GM18505 (cell line): ENCODE data around the gene ANKRD62.

Experiments
- ATAC-seq: cut with Tn5 transposase; IDR thresholded peaks from one replicate; pipeline ENCODE4 v1.9.1; 2021; ENCODE audit not compliant: unreplicated experiment
- POLR2A ChIP-seq: IDR thresholded peaks from 4 replicates; pipeline ENCODE4 v1.6.1; 2011; ENCODE audit warnings: borderline replicate concordance; ENCODE audit not compliant: insufficient read depth, insufficient read length; ENCODE audit errors: extremely low read depth

ANKRD62 gene

DNA sequence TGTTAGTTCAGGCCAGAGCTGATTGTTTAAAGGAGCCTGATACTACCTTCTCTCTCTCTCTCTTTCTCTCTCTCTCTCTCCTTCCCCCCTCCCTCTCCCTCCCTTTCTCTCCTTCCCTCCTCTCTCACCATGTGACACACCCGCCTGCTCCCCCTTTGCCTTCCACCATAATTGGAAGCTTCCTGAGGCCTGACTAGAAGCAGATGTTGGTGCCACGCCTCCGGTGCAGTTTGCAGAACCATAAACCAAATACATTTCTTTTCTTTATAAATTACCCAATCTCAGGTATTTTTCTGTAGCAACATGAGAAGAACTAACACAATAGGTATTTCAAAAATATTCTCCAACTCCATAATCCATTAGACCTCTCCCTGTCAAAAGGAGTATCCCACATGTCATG lies 62.4 kb downstream of the ANKRD62 start:
- no peak for ATAC-seq
- no peak for TF ChIP-seq POLR2A

DNA sequence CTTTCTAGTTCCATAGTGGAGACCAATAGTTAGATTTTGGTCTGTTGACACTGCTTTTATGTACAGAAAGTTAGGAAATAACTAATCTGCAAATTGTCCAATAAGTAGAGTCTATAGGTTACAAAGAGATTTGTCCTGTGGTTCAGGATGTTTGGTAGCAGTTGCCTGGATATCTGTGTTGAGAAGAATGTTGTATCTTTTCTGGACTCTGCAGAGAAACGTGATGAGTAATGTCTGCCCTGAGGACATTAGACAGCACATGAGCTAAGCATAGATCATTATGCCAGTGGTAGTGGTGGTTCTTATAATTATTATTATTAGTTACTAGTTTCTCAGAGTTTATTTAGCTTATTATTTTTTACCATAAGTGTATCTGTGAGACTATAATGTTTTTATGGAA lies 65.8 kb downstream of the ANKRD62 start:
- no peak for TF ChIP-seq POLR2A
- ATAC-seq, result no peak

DNA sequence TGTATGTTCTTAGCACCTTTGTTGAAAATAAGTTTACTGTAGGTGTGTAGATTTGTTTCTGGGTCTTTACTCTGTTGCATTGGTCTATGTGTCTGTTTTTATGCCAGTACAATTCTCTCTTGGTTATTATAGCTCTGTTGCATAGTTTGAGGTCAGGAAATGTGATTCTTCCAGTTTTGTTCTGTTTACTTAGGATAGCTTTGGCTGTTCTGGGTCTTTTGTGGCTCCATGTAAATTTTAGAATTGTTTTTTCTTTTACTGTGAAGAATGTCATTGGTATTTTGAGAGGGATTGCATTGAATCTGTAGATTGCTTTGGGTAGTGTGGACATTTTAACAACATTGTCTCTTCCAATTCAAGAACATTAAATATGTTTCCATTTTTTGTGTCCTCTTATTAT lies 69.1 kb downstream of the ANKRD62 start:
- TF ChIP-seq POLR2A, result no peak
- ATAC-seq, result no peak

DNA sequence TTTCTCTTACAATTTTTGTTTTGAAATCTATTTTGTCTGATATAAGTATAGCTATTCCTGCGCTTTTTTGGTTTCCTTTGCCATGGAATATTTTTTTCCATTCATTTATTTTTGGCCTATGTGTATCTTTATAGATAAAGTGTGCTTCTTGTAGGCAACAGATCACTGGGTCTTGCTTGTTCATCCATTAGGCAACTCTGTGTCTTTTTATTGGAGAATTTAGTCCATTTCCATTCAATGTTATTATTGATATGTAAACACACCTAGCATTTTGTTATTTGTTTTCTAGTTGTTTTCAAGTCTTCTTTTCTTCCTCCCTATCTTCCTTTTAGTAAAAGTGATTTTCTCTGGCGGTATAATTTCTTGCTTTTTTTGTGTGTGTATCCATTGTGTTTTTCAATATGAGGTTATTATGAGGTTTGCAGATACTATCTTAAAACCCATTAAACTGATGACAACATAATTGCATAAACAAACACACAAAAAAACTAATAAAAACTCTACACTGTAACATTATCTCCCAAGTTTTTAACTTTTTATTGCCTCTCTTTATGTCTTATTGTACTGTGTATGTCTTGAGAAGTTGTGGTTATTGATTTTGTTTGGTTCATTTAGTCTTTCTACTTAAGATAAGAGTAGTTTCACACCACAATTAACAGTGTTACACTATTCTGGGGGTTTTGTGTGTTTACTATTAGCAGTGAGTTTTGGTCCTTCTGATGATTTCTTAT lies 71.6 kb downstream of the ANKRD62 start:
- TF ChIP-seq POLR2A, result no peak

More for the DNA sequence above, 71.6 kb downstream of the ANKRD62 start:
- ATAC-seq, result no peak
